H1 (cell line): ENCODE measurements around the gene MRE11.

Experiments used
- EP300 ChIP-seq, 2 experiments: IDR thresholded peaks; 1 replicate in 1 of 2; 2 replicates in 1 of 2; pipeline ENCODE4 v1.6.1; 2011 to 2012; ENCODE audit warnings: low read depth in 2 of 2, low read length in 2 of 2, mild to moderate bottlenecking in 2 of 2, borderline replicate concordance in 1 of 2, inconsistent platforms in 1 of 2, moderate library complexity in 1 of 2
- NRF1 ChIP-seq: IDR thresholded peaks from 2 replicates; pipeline ENCODE4 v1.6.1; 2011; ENCODE audit warnings: mild to moderate bottlenecking, low read depth, low read length, improper control_type of control experiment
- POLR2A ChIP-seq, 2 experiments: IDR thresholded peaks; 1 replicate in 1 of 2; 2 replicates in 1 of 2; pipeline ENCODE4 v1.6.1; 2011; ENCODE audit warnings: low read depth in 2 of 2, low read length in 2 of 2, mild to moderate bottlenecking in 2 of 2; ENCODE audit errors: control extremely low read depth in 1 of 2
- TF ChIP-seq, protein P1 (sequence below), 3 experiments: IDR thresholded peaks; 1 replicate in 2 of 3; 2 replicates in 1 of 3; pipeline versions ENCODE4 v1.5.1 to v1.6.1; 2011; ENCODE audit warnings: low read length in 3 of 3, mild to moderate bottlenecking in 3 of 3, inconsistent platforms in 2 of 3, low read depth in 1 of 3, moderate library complexity in 1 of 3; ENCODE audit not compliant: insufficient read depth in 1 of 3; ENCODE audit errors: control extremely low read depth in 1 of 3

DNA sequence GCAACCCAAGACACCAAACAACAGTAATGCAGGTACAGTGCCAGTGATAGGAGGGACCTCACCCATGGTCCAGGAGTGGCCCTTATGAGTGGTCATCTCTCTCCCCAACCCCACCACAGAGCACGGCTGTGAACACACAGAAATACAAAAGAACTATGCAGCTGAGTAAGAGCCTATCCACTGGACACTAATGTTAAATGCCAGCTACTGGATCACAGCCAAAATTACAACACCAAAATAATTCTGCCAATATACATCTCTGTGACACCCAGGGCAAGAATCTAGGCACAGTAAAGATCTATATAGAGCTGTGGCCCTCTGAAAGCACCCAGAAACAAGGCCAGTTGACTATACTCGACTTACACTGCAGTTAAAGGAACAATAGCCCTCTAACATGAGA, 69.6 kb downstream of the MRE11 start:
- TF ChIP-seq, protein P1, sequence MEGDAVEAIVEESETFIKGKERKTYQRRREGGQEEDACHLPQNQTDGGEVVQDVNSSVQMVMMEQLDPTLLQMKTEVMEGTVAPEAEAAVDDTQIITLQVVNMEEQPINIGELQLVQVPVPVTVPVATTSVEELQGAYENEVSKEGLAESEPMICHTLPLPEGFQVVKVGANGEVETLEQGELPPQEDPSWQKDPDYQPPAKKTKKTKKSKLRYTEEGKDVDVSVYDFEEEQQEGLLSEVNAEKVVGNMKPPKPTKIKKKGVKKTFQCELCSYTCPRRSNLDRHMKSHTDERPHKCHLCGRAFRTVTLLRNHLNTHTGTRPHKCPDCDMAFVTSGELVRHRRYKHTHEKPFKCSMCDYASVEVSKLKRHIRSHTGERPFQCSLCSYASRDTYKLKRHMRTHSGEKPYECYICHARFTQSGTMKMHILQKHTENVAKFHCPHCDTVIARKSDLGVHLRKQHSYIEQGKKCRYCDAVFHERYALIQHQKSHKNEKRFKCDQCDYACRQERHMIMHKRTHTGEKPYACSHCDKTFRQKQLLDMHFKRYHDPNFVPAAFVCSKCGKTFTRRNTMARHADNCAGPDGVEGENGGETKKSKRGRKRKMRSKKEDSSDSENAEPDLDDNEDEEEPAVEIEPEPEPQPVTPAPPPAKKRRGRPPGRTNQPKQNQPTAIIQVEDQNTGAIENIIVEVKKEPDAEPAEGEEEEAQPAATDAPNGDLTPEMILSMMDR (IDR thresholded peaks at IDR 0.05; ENCODE audit: control extremely low read depth in 1 of 3, insufficient read depth in 1 of 3, low read depth in 1 of 3, low read length in 3 of 3) = no peak
- TF ChIP-seq EP300 (IDR thresholded peaks at IDR 0.05; ENCODE audit: borderline replicate concordance in 1 of 2, low read depth in 2 of 2, low read length in 2 of 2) (no peak), POLR2A (IDR thresholded peaks at IDR 0.05; ENCODE audit: control extremely low read depth in 1 of 2, low read depth in 2 of 2, low read length in 2 of 2) (no peak), NRF1 (no peak)
